ENCODE measurements around the gene LRRC10.
A peak's percentile ranks its signal among the peaks of the same experiment; 100 is the strongest.

Gene LRRC10, protein sequence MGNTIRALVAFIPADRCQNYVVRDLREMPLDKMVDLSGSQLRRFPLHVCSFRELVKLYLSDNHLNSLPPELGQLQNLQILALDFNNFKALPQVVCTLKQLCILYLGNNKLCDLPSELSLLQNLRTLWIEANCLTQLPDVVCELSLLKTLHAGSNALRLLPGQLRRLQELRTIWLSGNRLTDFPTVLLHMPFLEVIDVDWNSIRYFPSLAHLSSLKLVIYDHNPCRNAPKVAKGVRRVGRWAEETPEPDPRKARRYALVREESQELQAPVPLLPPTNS

DNA sequence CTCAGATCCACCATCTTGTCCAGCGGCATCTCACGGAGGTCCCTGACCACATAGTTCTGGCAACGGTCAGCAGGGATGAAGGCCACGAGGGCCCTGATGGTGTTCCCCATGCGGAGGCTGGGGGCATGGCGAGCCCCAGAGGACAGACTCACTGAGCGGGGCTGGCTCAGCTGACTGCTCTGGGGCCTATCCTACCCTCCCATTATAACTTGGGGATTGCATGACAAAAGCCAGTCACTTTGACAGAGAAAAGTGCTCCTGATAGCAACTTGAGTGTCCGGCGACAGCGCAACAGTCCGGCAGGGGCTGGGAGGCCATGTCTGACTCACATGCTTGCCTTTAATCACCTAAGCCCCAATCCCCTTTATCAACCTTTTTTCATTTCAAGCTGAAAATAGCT, at the start of gene LRRC10:
Gene LRRC10, minus strand, starts transcription at position 179 of the 400 bp plus-strand sequence. Its CDS starts 69 bp downstream, at position 110.
- DNase-seq: no peak

DNA sequence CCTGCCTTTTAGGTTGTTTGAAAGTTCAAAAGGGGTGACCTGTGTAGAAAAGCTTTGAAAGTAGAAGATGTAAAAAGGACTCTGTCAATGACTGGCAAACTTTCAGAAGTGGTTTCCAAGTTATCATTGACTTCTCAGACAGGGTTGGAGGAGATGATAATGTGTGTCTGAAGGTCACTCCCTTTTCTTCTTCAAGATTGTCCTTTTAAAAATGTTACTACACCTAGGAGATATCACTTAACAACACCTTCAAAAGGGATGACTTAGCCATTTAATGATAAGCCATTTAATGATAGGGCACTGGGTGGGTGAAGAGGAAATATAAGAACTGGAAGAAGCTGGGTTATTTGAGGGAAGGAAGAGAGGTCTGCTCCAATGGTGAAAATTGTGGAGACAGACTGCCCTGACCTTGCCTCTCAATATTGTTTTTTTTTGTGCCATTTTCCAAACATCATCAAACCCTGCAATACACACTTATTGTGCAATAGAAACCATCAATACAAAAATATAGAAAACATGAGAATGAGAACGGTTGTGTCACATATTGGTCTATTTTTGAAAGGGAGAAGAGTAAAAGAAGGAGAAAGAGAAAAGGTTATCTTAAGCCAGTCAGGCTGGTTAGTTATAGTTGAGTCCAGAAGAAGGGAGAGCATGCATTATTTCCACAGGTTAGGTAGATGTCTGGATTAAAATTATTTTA, 49.6 kb upstream of the LRRC10 start:
- DNase-seq: no peak

DNA sequence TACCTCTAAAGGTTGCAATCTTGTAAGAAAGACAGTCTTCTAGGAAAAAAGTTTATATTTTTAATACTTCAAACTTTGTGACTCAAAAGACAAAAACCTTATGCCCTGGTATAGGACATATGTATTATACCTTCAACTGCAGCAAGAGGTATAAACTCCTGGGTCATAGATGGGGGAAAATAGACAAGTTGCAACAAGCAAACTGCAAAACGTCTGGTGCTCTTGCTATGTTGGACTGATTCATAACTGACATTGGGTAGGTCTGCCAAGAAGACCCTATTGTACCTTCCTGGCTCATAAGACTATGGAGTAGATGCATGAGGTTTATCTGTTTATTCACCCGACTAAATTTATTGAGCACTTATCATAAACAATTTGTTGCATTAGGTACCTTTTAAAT, 47.5 kb upstream of the LRRC10 start:
- DNase-seq: no peak

DNA sequence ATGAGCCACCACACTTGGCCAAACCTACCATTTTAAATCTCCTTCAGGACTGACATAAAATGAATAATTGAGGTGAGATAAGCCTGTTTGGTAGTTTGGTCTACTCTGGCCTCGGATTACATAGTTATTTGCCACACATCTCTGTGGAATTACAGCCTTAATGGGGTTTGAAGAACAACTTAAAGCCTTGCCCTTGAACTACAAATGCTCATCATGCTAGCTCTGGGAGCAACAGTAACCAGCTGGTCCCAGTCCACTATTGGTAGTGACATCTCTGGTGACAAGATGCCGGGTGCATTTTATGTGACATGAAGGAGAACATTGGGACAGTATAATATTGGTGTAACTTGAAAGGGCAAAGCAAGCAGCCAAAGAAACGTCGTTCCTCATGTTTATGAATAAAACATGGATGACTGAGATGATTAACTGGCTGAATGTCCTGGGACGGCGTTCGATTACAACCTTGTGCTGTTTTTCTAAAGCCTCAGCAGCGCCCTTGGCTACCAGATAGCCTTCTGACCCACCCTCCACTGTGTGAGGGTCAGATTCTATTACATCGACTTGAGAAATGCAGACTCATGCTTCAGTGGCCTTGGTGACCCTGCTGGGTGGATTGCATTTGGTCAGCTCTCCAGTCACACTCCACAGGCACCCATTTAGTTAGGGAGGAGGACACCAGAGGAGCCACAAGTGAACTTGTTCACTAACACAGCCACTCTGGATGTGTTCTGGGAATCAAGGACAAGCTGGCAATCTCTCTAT, 46.9 kb upstream of the LRRC10 start:
- no peak for DNase-seq

GRCh38 chr12:69655616-69656340, 45.1 kb upstream of the LRRC10 start:
- no peak for DNase-seq

DNA sequence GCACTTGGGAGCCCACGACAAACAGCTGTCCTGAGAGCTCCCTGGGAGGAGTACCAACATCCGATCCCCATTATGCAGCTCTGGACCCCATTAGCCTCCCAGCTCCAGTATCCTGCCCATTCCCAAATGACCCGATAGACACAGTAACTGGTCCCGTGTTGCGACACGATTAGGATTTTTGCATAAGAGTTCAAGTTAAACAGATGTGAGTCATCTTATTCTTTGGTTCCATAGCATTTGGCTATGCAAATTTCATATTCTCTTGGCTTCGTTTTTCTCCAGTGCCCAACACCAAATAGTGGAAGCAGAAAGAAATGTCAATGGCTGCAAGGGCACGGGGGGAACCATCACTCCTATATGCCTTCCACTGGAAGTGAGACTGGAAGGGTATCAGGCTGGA, 43.0 kb upstream of the LRRC10 start:
- no peak for DNase-seq

- DNase-seq: no peak
Measured at GRCh38 chr12:69651922-69652321, 41.2 kb upstream of the LRRC10 start.

DNA sequence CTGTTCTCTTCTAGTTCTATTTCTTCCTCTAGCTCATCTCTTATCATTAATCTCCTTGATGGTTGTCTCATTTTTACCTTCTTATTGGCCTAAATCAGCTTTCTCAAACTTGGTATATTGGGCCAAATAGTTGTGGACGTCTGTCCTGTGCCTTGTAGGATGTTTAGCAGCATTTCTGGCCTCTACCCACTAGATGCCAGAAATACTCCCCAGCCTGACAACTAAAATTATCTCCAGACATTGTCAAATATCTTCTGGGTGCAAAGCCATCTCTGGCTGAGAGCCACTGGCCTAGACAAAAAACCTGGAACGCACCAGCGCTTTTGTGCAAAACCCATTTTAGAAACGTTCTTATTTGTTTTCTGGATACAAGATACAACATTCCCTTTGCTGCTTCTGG, 38.8 kb upstream of the LRRC10 start:
- no peak for DNase-seq

DNA sequence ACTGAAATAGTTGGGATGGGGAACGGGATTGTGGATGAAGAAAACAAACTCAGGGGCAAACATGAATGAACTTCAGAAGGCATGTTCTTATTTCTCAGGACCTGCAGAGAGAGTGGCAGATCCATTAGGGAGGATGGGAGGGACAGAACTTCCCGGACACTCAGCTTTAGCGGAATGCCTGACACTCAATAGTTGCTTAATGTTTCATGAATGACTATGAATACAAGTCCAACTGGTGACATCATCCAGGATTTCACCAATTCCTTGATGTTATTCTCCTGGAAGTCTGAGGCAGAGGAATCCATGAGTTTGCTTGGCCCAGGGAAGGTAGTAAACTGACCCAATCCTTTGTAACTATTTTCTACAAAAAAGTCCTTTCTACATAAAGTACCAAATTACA, 37.8 kb upstream of the LRRC10 start:
- DNase-seq: no peak

GRCh38 chr12:69647178-69647577, 36.5 kb upstream of the LRRC10 start:
- DNase-seq: no peak

DNA sequence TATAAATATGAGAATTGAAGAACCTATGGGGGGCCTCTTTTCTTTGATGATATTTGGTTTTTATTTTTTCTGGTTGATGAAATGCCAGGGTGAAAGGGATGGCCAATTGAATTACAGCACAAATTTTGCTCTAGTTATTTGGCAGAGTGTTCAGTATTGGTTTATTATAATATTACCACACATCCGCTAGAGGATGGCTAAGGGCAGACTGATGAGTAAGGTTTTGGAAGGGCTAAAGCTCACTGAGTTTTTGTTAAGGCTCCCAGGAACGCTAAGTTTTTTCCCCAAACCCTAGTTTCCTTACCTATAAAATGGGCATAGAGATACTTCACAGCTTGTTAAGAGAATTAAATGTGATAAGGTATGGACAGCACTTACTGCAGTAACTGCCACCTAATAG, 34.3 kb upstream of the LRRC10 start:
- DNase-seq: no peak

DNA sequence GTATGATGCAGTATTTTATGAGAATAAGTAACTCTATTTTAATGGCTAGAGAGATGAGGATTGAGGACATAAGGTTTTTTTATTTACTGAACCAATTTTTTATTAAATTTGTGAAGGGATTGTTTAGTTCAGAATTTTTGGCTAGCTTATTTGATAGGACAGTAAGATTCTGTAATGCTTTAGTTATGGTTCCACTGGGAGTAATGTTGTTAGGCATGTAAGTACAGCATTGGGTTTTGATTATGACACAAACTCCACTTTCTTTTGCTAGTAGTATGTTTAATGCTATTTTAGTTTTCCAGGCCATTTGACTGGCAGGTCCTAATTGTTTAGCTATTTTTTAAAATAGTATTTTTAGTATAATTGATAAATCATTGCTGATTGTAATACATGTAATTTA, 33.8 kb upstream of the LRRC10 start:
- DNase-seq: no peak

DNA sequence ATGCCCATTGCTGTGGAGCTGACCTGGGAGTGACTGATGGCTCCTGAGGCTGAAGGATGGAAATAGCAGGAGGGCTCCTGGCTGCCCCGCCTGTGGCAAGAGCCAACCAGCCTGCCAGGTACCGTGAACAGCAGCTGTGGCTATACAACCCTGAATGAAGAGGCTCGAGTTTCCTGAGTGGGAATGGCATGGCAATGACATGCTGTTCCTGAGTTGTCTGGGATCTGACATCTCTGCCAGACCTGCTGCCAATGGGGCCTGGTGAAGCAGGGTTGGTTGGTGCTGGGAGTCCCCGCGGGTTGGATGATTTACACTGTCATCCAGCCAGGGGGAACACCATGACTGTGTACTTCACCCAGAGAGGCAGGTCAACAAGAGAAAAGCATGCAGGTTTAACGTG, 31.8 kb upstream of the LRRC10 start:
- no peak for DNase-seq

DNA sequence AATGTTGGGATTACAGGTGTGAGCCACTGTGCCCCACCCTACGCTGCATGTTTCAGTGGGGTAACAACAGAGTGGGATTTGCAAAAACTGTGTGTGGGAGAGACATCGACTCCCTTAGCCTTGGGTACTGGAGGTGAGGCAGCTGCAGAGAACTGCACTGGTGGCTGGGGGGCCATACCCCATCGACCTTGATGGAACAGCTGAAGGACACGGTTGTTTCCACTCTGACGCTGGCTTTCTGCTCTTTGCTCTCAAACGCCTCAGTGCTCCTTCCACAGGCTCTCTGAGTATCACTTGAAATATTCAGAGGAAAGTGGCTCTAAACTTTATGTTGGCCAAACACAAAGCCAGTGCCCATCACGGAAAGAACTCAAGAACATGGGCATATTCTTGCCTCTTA, 30.8 kb upstream of the LRRC10 start:
- no peak for DNase-seq

GRCh38 chr12:69639400-69640016, 28.8 kb upstream of the LRRC10 start:
- DNase-seq: peak; percentile 76

- no peak for DNase-seq
Measured at GRCh38 chr12:69633061-69633460, 22.4 kb upstream of the LRRC10 start.

DNA sequence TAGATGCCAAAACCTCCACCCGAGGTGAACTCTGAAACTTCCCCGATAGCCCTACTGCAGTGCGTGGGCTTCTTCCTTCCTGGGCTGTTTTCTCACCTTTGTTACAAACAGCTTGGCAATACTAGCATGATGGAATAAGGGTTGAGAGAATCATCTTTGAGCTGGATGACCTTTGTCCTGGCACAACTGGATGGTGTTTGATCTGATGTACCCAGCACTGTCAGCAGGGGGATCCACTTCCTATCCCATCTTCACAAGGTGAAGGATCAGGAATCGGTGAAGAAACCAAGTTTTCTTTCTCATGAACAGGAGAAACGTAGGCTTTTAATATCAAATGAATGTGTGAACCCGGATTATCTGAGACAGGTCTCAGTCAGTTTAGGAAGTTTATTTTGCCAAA, 19.5 kb upstream of the LRRC10 start:
- no peak for DNase-seq

- DNase-seq: no peak
Measured at GRCh38 chr12:69627501-69627900, 16.8 kb upstream of the LRRC10 start.

DNA sequence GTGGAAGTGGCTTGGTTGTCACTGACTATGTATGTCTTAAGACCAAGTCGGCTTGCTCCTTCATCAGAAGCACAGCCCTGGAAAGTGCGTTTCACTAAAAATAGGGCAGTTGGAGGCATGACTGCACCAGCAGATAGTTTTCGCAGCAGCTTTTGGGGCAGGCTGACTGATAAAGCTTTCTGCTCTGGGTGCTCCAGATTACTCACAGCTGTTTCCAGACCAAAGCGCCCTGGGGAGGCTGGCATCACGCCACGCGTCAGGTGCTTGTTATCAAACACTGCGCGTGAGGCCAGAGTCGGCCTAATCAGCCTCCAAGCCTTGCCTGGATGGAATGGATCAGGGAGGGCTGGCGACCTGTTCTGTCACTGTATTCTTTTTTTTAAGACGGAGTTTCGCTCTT, 13.3 kb upstream of the LRRC10 start:
- DNase-seq: no peak

DNA sequence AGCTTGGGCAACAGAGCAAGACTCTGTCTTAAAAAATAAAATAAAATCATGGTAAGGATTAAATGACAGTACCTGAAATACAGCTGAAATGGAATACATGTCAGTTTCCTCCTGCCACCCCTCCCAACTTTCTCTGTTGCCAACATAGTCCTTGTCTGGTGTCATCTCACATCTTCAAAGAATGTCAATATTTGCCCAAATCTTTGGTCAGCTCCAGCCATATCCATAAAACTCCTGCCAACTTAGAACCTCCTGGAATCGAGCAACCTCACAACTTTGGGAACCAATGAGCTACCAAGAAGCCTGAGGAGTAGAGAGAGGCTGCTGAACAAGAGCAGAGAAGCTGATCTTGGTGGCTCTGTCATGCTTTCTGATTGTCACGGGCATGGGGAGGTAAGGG, 10.8 kb upstream of the LRRC10 start:
- no peak for DNase-seq

DNA sequence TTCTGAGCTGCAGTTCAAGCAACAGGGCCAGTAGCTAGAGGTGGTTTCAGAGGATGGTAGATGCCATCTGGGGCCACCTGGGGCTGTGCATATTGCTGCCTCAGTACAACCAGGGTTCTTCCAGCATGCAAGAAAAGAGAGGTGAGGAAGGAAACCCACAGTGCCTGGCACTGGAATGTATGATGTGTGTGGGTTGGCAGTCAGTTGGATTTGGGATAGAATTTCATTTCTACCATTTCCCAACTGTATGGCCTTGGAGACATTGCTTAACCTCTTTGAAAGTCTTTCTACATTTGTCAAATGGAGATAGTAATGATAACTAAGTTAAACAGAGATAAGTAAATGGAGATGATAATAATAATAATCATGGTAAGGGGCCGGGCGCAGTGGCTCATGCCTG, 10.2 kb upstream of the LRRC10 start:
- DNase-seq: no peak

- no peak for DNase-seq
Measured at GRCh38 chr12:69620077-69620476, 9.4 kb upstream of the LRRC10 start.

DNA sequence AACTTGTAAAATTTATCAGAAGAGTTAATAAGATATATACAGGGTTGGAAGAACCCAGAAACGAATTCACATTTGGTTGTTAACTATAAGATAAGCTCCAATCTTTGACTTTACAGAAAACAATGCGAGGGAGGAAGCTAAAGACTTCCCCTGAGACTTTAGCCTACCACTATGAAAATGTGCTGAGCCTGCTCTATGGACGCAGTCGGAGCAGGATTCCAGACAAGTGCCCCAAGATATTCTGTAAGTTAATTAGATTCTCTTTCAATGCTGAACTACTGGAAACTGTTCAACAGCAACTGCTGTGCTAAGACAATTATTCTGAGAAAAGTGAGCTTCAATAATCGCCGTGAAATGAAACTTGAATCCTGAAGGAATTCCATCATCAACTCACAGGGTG, 8.3 kb upstream of the LRRC10 start:
- DNase-seq: no peak
